Loucy (cell line): ENCODE measurements around the gene HOXC12.

Experiments used
- EZH2phosphoT487 ChIP-seq: fragments of 200-600 bp; IDR thresholded peaks from 2 replicates; pipeline ENCODE4 v1.6.1; 2018; ENCODE audit warnings: antibody characterized with exemption, mild to moderate bottlenecking, moderate library complexity, borderline replicate concordance
- TF ChIP-seq, protein P1 (sequence below): fragments of 200-600 bp; sonication (generic); conservative IDR thresholded peaks from 2 replicates; pipeline ENCODE4 v1.5.1; 2014; ENCODE audit warnings: mild to moderate bottlenecking, antibody characterized with exemption, low read length

DNA sequence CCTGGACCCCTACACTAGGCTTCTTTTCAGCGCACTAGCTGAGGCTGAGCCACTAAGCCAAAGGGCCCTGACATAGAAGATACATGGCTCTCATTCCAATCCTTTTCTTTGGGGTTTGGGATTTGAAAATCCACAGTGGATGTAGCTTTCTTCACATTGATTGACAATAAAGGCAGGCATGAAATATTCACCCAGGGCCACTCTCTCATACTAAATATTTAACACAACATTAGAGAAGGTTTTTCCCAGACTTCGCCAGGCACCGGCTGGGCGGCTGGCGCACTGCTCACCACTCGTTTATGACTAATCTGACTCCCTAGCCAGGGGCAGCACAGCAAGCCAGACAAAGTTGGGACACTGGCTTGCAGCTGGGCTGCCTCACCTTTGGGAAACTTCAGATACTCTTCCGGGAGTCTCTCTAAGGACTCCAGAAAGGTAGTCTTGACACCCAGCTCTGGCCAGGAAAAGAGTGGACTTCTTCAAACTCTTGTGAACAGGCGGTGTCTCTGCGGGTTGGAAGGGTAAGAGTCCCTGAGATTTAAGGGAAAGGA, 17.5 kb downstream of the HOXC12 start:
- TF ChIP-seq, protein P1, sequence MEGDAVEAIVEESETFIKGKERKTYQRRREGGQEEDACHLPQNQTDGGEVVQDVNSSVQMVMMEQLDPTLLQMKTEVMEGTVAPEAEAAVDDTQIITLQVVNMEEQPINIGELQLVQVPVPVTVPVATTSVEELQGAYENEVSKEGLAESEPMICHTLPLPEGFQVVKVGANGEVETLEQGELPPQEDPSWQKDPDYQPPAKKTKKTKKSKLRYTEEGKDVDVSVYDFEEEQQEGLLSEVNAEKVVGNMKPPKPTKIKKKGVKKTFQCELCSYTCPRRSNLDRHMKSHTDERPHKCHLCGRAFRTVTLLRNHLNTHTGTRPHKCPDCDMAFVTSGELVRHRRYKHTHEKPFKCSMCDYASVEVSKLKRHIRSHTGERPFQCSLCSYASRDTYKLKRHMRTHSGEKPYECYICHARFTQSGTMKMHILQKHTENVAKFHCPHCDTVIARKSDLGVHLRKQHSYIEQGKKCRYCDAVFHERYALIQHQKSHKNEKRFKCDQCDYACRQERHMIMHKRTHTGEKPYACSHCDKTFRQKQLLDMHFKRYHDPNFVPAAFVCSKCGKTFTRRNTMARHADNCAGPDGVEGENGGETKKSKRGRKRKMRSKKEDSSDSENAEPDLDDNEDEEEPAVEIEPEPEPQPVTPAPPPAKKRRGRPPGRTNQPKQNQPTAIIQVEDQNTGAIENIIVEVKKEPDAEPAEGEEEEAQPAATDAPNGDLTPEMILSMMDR, result no peak
- no peak for TF ChIP-seq EZH2phosphoT487
